Liver (tissue), 9 donors: ENCODE data around the gene VPS26C. TPM values are rescaled to one million over a fixed set of nuclear protein-coding genes. Genes with fewer than 3 reads are reported as not detected.

Source experiments
- DNase-seq: peaks from one replicate; pipeline ENCODE4 v3.0.0-alpha.2; 2017; ENCODE audit warnings: low spot score
- H3K27ac ChIP-seq, 2 donors: one replicate each; pipeline ENCODE4 v1.7.0; 2013; ENCODE audit warnings: inconsistent platforms in 2 of 2, low read length in 2 of 2, control low read depth in 1 of 2, low read depth in 1 of 2, mild to moderate bottlenecking in 1 of 2
- H3K27me3 ChIP-seq, 4 donors: one replicate each; pipeline versions ENCODE4 v1.6.1 to v1.7.0; 2013; ENCODE audit warnings: low read length in 3 of 4, inconsistent platforms in 1 of 4, mild to moderate bottlenecking in 1 of 4, moderate library complexity in 1 of 4; ENCODE audit not compliant: control insufficient read depth in 4 of 4, insufficient read depth in 4 of 4
- H3K36me3 ChIP-seq, 4 donors: one replicate each; pipeline versions ENCODE4 v1.6.1 to v1.7.0; 2013; ENCODE audit warnings: low read length in 3 of 4, mild to moderate bottlenecking in 3 of 4, low read depth in 1 of 4, moderate library complexity in 1 of 4; ENCODE audit not compliant: control insufficient read depth in 4 of 4, insufficient read depth in 3 of 4
- H3K4me1 ChIP-seq, 4 donors: one replicate each; pipeline versions ENCODE4 v1.6.1 to v1.7.0; 2013; ENCODE audit warnings: low read length in 3 of 4, mild to moderate bottlenecking in 3 of 4, moderate library complexity in 1 of 4; ENCODE audit not compliant: control insufficient read depth in 4 of 4, insufficient read depth in 4 of 4
- H3K4me3 ChIP-seq, 3 donors: one replicate each; pipeline versions ENCODE4 v1.6.1 to v1.7.0; 2013; ENCODE audit warnings: low read length in 3 of 3, control low read depth in 1 of 3, low read depth in 1 of 3, mild to moderate bottlenecking in 1 of 3
- H3K9ac ChIP-seq, 2 donors: one replicate each; pipeline ENCODE4 v1.7.0; 2013; ENCODE audit warnings: low read length in 2 of 2, mild to moderate bottlenecking in 2 of 2, moderate library complexity in 2 of 2, control low read depth in 1 of 2, low read depth in 1 of 2
- H3K9me3 ChIP-seq, 4 donors: one replicate each; pipeline versions ENCODE4 v1.6.1 to v1.7.0; 2013; ENCODE audit warnings: low read length in 3 of 4; ENCODE audit not compliant: control insufficient read depth in 4 of 4
- ATF3 ChIP-seq: IDR thresholded peaks from 2 replicates; pipeline ENCODE4 v1.6.1; 2016; ENCODE audit warnings: antibody characterized with exemption
- CTCF ChIP-seq: fragments of 150-350 bp; IDR thresholded peaks from 2 replicates; pipeline ENCODE4 v1.5.1; 2017; ENCODE audit warnings: improper control_type of control experiment, low read depth, low read length; ENCODE audit not compliant: missing input control
- EGR1 ChIP-seq, 2 donors: IDR thresholded peaks; 2 replicates each; pipeline ENCODE4 v1.6.1; 2016 to 2018; ENCODE audit warnings: antibody characterized with exemption in 2 of 2, low read depth in 2 of 2
- FOXA1 ChIP-seq: IDR thresholded peaks from 2 replicates; pipeline ENCODE4 v1.6.1; 2016; ENCODE audit warnings: antibody characterized with exemption
- FOXA2 ChIP-seq: IDR thresholded peaks from 2 replicates; pipeline ENCODE4 v1.6.1; 2016; ENCODE audit warnings: antibody characterized with exemption
- GABPA ChIP-seq, 2 donors: IDR thresholded peaks in 1 of 2; conservative IDR thresholded peaks in 1 of 2; 2 replicates each; pipeline ENCODE4 v1.6.1; 2016; ENCODE audit warnings: antibody characterized with exemption in 2 of 2, mild to moderate bottlenecking in 1 of 2, moderate library complexity in 1 of 2
- HNF4A ChIP-seq, 2 donors: conservative IDR thresholded peaks; 2 replicates each; pipeline ENCODE4 v1.6.1; 2016; ENCODE audit warnings: antibody characterized with exemption in 2 of 2, mild to moderate bottlenecking in 2 of 2
- HNF4G ChIP-seq: IDR thresholded peaks from 2 replicates; pipeline ENCODE4 v1.6.1; 2016; ENCODE audit warnings: antibody characterized with exemption
- JUND ChIP-seq, 2 donors: IDR thresholded peaks; 2 replicates each; pipeline ENCODE4 v1.6.1; 2016; ENCODE audit warnings: antibody characterized with exemption in 2 of 2
- MAX ChIP-seq: IDR thresholded peaks from 2 replicates; pipeline ENCODE4 v1.6.1; 2016; ENCODE audit warnings: antibody characterized with exemption
- NR2F2 ChIP-seq: IDR thresholded peaks from 2 replicates; pipeline ENCODE4 v1.6.1; 2016; ENCODE audit warnings: antibody characterized with exemption
- RAD21 ChIP-seq, 2 donors: IDR thresholded peaks; 2 replicates each; pipeline ENCODE4 v1.6.1; 2016; ENCODE audit warnings: antibody characterized with exemption in 2 of 2, mild to moderate bottlenecking in 2 of 2
- REST ChIP-seq: IDR thresholded peaks from 2 replicates; pipeline ENCODE4 v1.6.1; 2016; ENCODE audit warnings: antibody characterized with exemption, mild to moderate bottlenecking
- RXRA ChIP-seq, 2 donors: IDR thresholded peaks; 2 replicates each; pipeline ENCODE4 v1.6.1; 2017 to 2018; ENCODE audit warnings: antibody characterized with exemption in 2 of 2, mild to moderate bottlenecking in 1 of 2
- SP1 ChIP-seq: IDR thresholded peaks from 2 replicates; pipeline ENCODE4 v1.6.1; 2018; ENCODE audit warnings: antibody characterized with exemption, mild to moderate bottlenecking
- TAF1 ChIP-seq: conservative IDR thresholded peaks from 2 replicates; pipeline ENCODE4 v1.6.1; 2016; ENCODE audit warnings: antibody characterized with exemption, mild to moderate bottlenecking
- YY1 ChIP-seq: IDR thresholded peaks from 2 replicates; pipeline ENCODE4 v1.6.1; 2016; ENCODE audit warnings: antibody characterized with exemption, mild to moderate bottlenecking
- ZBTB33 ChIP-seq: IDR thresholded peaks from 2 replicates; pipeline ENCODE4 v1.6.1; 2016; ENCODE audit warnings: antibody characterized with exemption
- WGBS: extraction: QIAGEN DNeasy Blood & Tissue Kit; methylation state at CpG from one replicate; pipeline ENCODE4 v1.1.7; 2013; 5-methylcytosine and 5-hydroxymethylcytosine counted together
- polyA plus RNA-seq, 2 donors: library from polyadenylated mRNA; stranded (reverse) in 1 of 2; unstranded in 1 of 2; fragments of 200-250 nt in 1 of 2; fragments of >200 nt in 1 of 2; fragmentation: Nextera tagmentation in 1 of 2; extraction: Ambion mirVana in 1 of 2; gene quantifications; one replicate each; pipeline versions ENCODE4 v1.2.1 to v1.2.3, GENCODE V29; 2013 to 2015
- total RNA-seq, 2 donors: library from RNA; depleted of rRNA; stranded (reverse); fragments of >200 nt; gene quantifications; one replicate each; pipeline ENCODE4 v1.2.3, GENCODE V29; 2014
- donor health status: healthy.
- donor health status: healthy.
- donor health status: healthy.
- donor health status: healthy.
- donor health status: healthy.

VPS26C gene
- total and polyA plus RNA-seq, 4 donors = 16.3 to 37.7 (median 22.8) TPM

- DNase-seq = no peak
- no peaks in the 10 kb centered on the region for H3K4me1 ChIP-seq
- H3K27ac ChIP-seq = no peak overlapping the region
- no peak overlapping the region for H3K9ac ChIP-seq
- peaks cover 3 to 42% (median 26%) of the 10 kb centered on the region in 4 donors for H3K36me3 ChIP-seq
- no peaks in the 10 kb centered on the region for H3K27me3 ChIP-seq
- TF ChIP-seq JUND (IDR thresholded peaks at IDR 0.05) = no peak
- no peak for TF ChIP-seq CTCF
- TF ChIP-seq TAF1 = no peak
- TF ChIP-seq GABPA (IDR thresholded peaks at IDR 0.05 in 1 of 2, conservative IDR thresholded peaks at IDR 0.05 in 1 of 2) = no peak
- no peak for TF ChIP-seq SP1
- no peak for TF ChIP-seq FOXA2
- no peak for TF ChIP-seq EGR1 (IDR thresholded peaks at IDR 0.05; ENCODE audit: low read depth in 2 of 2)
- no peak for TF ChIP-seq ATF3
- no peak for TF ChIP-seq YY1
- no peak for TF ChIP-seq ZBTB33
- no peak for TF ChIP-seq RAD21 (IDR thresholded peaks at IDR 0.05)
- no peak for TF ChIP-seq RXRA (IDR thresholded peaks at IDR 0.05)
- no peak for TF ChIP-seq FOXA1
- TF ChIP-seq NR2F2 = no peak
- no peak for TF ChIP-seq REST
- TF ChIP-seq MAX = no peak
- TF ChIP-seq HNF4G = no peak
- TF ChIP-seq HNF4A (conservative IDR thresholded peaks at IDR 0.05) = no peak
- 92% methylated on average over 12 of the region's 12 CpGs for WGBS
- no peaks in the 10 kb centered on the region for H3K9me3 ChIP-seq
- H3K4me3 ChIP-seq = no peak overlapping the region
These were observed 35.9 kb downstream of the VPS26C start for GRCh38 chr21:37231249-37231645.
